ENCODE measurements around the gene GNA12.

- TF ChIP-seq CTCF (IDR thresholded peaks at IDR 0.05; ENCODE audit: low read depth, low read length, missing input control), result no peak
- no peak for TF ChIP-seq JUND (IDR thresholded peaks at IDR 0.05)
- no peak for TF ChIP-seq MAX (IDR thresholded peaks at IDR 0.05)
- no peak for TF ChIP-seq ATF3 (IDR thresholded peaks at IDR 0.05)
- TF ChIP-seq REST (IDR thresholded peaks at IDR 0.05), result no peak
- TF ChIP-seq RAD21 (IDR thresholded peaks at IDR 0.05), result no peak
- no peak for TF ChIP-seq YY1 (IDR thresholded peaks at IDR 0.05)
- no peak for TF ChIP-seq SP1 (IDR thresholded peaks at IDR 0.05)
- TF ChIP-seq TAF1 (conservative IDR thresholded peaks at IDR 0.05), result no peak
- TF ChIP-seq FOXA1 (IDR thresholded peaks at IDR 0.05), result no peak
- no peak for TF ChIP-seq RXRA (IDR thresholded peaks at IDR 0.05)
- TF ChIP-seq HNF4G (IDR thresholded peaks at IDR 0.05), result no peak
Measured at GRCh38 chr7:2879354-2879753, 35.2 kb upstream of the GNA12 start.

Data from liver (tissue), 3 donors.